Spleen (tissue), 11 donors: ENCODE measurements around the gene SYNPR. TPM values are rescaled to one million over a fixed set of nuclear protein-coding genes. Genes with fewer than 3 reads are reported as not detected.

Source experiments
- DNase-seq: peaks from one replicate; pipeline ENCODE4 v3.0.0-alpha.2; 2020
- H3K27ac ChIP-seq, 8 donors: fragments of 200-600 bp; sonication (generic) in 7 of 8; 1 replicate in 4 of 8; 2 replicates in 4 of 8; pipeline versions ENCODE4 v1.5.0 to v1.8.0; 2016 to 2021; ENCODE audit warnings: inconsistent platforms in 4 of 8, mild to moderate bottlenecking in 4 of 8, moderate library complexity in 1 of 8
- H3K27me3 ChIP-seq, 7 donors: fragments of 200-600 bp; sonication (generic) in 6 of 7; replicated peaks in 1 of 7; 1 replicate in 4 of 7; 2 replicates in 3 of 7; pipeline versions ENCODE4 v1.5.0 to v1.8.0; 2016 to 2021; ENCODE audit warnings: inconsistent platforms in 3 of 7, mild to moderate bottlenecking in 1 of 7
- H3K36me3 ChIP-seq, 6 donors: fragments of 200-600 bp; sonication (generic) in 5 of 6; 1 replicate in 4 of 6; 2 replicates in 2 of 6; pipeline versions ENCODE4 v1.5.0 to v1.8.0; 2016 to 2021; ENCODE audit warnings: inconsistent platforms in 2 of 6
- H3K4me1 ChIP-seq, 6 donors: fragments of 200-600 bp; sonication (generic) in 5 of 6; 1 replicate in 3 of 6; 2 replicates in 3 of 6; pipeline versions ENCODE4 v1.5.0 to v1.8.0; 2016 to 2021; ENCODE audit warnings: inconsistent platforms in 3 of 6
- H3K4me3 ChIP-seq, 8 donors: fragments of 200-600 bp; sonication (generic) in 7 of 8; 1 replicate in 4 of 8; 2 replicates in 4 of 8; pipeline versions ENCODE4 v1.5.0 to v1.8.0; 2016 to 2021; ENCODE audit warnings: inconsistent platforms in 4 of 8, mild to moderate bottlenecking in 4 of 8, moderate library complexity in 2 of 8
- H3K9me3 ChIP-seq, 8 donors: fragments of 200-600 bp; sonication (generic) in 7 of 8; 1 replicate in 4 of 8; 2 replicates in 4 of 8; pipeline versions ENCODE4 v1.5.0 to v1.8.0; 2016 to 2021; ENCODE audit warnings: inconsistent platforms in 4 of 8
- CTCF ChIP-seq, 11 experiments: fragments of 200-600 bp in 7 of 11; fragments of 450-650 bp in 4 of 11; sonication (generic) in 4 of 11; IDR thresholded peaks in 8 of 11; conservative IDR thresholded peaks in 3 of 11; 1 replicate in 7 of 11; 2 replicates in 4 of 11; pipeline versions ENCODE4 v1.4.0 to v1.8.0; 2016 to 2021; ENCODE audit warnings: antibody characterized with exemption in 11 of 11, inconsistent platforms in 4 of 11, mild to moderate bottlenecking in 1 of 11
- POLR2A ChIP-seq, 3 donors: fragments of 450-650 bp; IDR thresholded peaks; one replicate each; pipeline ENCODE4 v1.5.1; 2017; ENCODE audit warnings: antibody characterized with exemption in 3 of 3, mild to moderate bottlenecking in 1 of 3
- POLR2AphosphoS5 ChIP-seq, 3 donors: sonication (generic); formaldehyde crosslinking; IDR thresholded peaks; one replicate each; pipeline ENCODE4 v1.5.1; 2017; ENCODE audit warnings: antibody characterized with exemption in 3 of 3
- WGBS, 5 donors: extraction: QIAGEN DNeasy Blood & Tissue Kit in 3 of 5; methylation state at CpG; one replicate each; pipeline versions ENCODE4 v1.1.5 to v1.1.7; 2013 to 2018; 5-methylcytosine and 5-hydroxymethylcytosine counted together
- intact Hi-C: fragments of 100-400 bp; cut with DNase I; formaldehyde crosslinking; loops from one replicate; pipeline ENCODE4 v1.15.0; 2023; ENCODE audit warnings: low total_unique reads
- polyA plus RNA-seq, 3 donors: library from polyadenylated mRNA; stranded (reverse); fragments of 200-250 nt; gene quantifications; one replicate each; pipeline ENCODE4 v1.2.1, GENCODE V29; 2013
- total RNA-seq, 7 donors: library from RNA; depleted of rRNA in 3 of 7; stranded (reverse); fragments of >200 nt in 3 of 7; fragmentation: NEBNext Ultra II Directional in 4 of 7; extraction: Animal tissue kit (Norgen Biotek cat#: 25700) in 4 of 7; gene quantifications; one replicate each; pipeline versions ENCODE4 v1.1.0 to v1.2.1, GENCODE V29; 2016 to 2021
- donor health status: healthy with polysubstance abuse.
- donor health status: DM: no; HTN: no; CAD: no; lungs with moderate emphysema.
- donor health status: DM: no; HTN: no; CAD: no.
- donor health status: Bipolar disorder and iron deficiency.
- donor health status: healthy.
- donor health status: DM: no; HTN: no; CAD: no.
- donor health status: DM: yes; HTN: yes; CAD: no.

The SYNPR gene
- total and polyA plus RNA-seq, 10 donors = not detected

GRCh38 chr3:63364910-63365309 lies 86.8 kb downstream of the SYNPR start:
- 53 to 75% (median 67%) methylated on average over 2 of the region's 2 CpGs for WGBS, 5 donors
- Histone ChIP-seq H3K4me3 (no peak overlapping the region), H3K27me3 (no peaks in the 10 kb centered on the region), H3K9me3 (no peaks in the 10 kb centered on the region), H3K4me1 (no peaks in the 10 kb centered on the region), H3K27ac (no peak overlapping the region), H3K36me3 (no peaks in the 10 kb centered on the region)
- DNase-seq = no peak
- intact Hi-C loops = no loop called here
- TF ChIP-seq CTCF (IDR thresholded peaks at IDR 0.05 in 8 of 11, conservative IDR thresholded peaks at IDR 0.05 in 3 of 11) (no peak), POLR2A (IDR thresholded peaks at IDR 0.05) (no peak), POLR2AphosphoS5 (IDR thresholded peaks at IDR 0.05) (no peak)

DNA sequence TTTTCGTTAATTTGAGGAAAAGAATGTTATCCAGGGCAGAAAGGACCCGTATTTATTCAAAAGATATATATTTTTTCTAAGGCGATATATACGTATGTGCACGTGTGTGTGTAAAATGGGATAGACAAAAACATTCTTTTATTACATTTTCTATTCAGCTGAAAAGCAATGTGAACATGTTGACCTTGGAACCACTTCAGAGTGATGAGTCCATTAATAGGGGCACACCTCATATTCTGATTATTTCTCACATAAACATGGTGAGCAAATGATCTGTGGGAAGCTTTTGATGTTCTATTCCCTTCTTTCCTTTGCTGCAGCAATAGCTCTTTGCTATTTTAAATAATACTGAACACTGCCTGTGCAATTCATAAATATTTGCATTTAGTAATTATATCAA lies 87.6 kb downstream of the SYNPR start:
- no peak for DNase-seq
- Histone ChIP-seq H3K27ac (no peak overlapping the region), H3K36me3 (no peaks in the 10 kb centered on the region), H3K4me3 (no peak overlapping the region), H3K4me1 (no peaks in the 10 kb centered on the region), H3K9me3 (no peaks in the 10 kb centered on the region), H3K27me3 (no peaks in the 10 kb centered on the region)
- WGBS, 5 donors = 80 to 94% (median 87%) methylated on average over 5 of the region's 5 CpGs
- no peak for TF ChIP-seq POLR2AphosphoS5 (IDR thresholded peaks at IDR 0.05)
- TF ChIP-seq CTCF (IDR thresholded peaks at IDR 0.05 in 8 of 11, conservative IDR thresholded peaks at IDR 0.05 in 3 of 11) = no peak
- no peak for TF ChIP-seq POLR2A (IDR thresholded peaks at IDR 0.05)
- intact Hi-C loops = no loop called here

DNA sequence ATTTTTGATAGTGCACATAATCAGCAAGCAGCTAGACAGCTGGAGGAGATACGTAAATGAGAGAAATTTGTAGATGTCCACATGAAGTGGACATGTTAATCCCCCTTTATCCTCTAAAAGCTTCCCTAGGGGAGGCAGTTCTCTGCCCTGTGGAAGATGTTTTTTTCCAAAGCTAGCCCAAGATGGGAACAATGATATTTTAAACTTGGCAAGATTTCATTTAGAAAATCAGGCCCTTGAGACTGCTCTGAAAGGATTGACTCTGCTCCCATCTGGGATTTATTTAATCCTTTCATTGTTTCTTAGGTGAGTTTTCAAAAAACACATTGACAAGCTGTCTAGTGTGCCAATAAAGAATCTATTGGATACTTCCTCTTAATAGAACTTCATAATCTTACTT lies 92.0 kb downstream of the SYNPR start:
- no peaks in the 10 kb centered on the region for H3K9me3 ChIP-seq
- no peak overlapping the region for H3K27ac ChIP-seq
- no peak for DNase-seq
- no peaks in the 10 kb centered on the region for H3K4me1 ChIP-seq
- WGBS, 5 donors = 80 to 95% (median 91%) methylated on average over 1 of the region's 1 CpG
- no peak for TF ChIP-seq POLR2A (IDR thresholded peaks at IDR 0.05)
- no peak for TF ChIP-seq CTCF (IDR thresholded peaks at IDR 0.05 in 8 of 11, conservative IDR thresholded peaks at IDR 0.05 in 3 of 11)
- no peak for TF ChIP-seq POLR2AphosphoS5 (IDR thresholded peaks at IDR 0.05)
- no peak overlapping the region for H3K4me3 ChIP-seq
- intact Hi-C loops = no loop called here
- H3K27me3 ChIP-seq = peaks cover 0 to 9% (median 0%) of the 10 kb centered on the region in 7 donors
- H3K36me3 ChIP-seq = no peaks in the 10 kb centered on the region

DNA sequence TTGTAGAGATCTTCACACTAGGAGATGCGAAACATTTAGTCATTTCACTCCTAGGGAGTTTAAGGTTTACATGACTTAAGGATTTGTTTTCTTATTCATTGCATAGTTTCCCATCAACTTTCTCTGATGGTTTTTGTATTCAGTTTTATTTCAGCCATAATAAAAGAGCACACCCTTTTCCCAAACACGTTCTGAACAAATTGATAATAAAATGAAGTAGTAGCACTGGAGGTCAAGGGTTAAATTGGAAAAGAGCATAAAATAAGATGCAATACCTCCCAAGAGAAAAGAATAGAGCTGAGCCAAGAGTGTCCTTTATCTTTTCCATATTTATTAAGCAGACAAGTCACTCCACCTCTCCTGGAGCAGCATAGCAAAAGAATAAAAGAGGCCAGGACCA lies 104.9 kb downstream of the SYNPR start:
- DNase-seq = no peak
- Histone ChIP-seq H3K27ac (no peak overlapping the region), H3K4me1 (no peaks in the 10 kb centered on the region), H3K36me3 (no peaks in the 10 kb centered on the region), H3K4me3 (no peak overlapping the region), H3K27me3 (peaks cover 0 to 4% (median 0%) of the 10 kb centered on the region in 7 donors), H3K9me3 (no peaks in the 10 kb centered on the region)
- intact Hi-C loops = no loop called here
- TF ChIP-seq POLR2AphosphoS5 (IDR thresholded peaks at IDR 0.05) = no peak
- TF ChIP-seq CTCF (IDR thresholded peaks at IDR 0.05 in 8 of 11, conservative IDR thresholded peaks at IDR 0.05 in 3 of 11) = no peak
- no peak for TF ChIP-seq POLR2A (IDR thresholded peaks at IDR 0.05)
- 73 to 85% (median 78%) methylated on average over 2 of the region's 2 CpGs for WGBS, 5 donors
